Middle frontal gyrus (tissue), 1 donor: ENCODE results near the gene TPRG1.
"Not testable (repeated sequence)": the region's sequence is repeated elsewhere in the genome, so short reads cannot be mapped to it uniquely, and the experiment has no call there.

Source experiments
- DNase-seq: peaks from one replicate; pipeline ENCODE4 v3.0.0-alpha.2; 2015; ENCODE audit warnings: low spot score; ENCODE audit errors: extremely low spot score

TPRG1 gene

DNA sequence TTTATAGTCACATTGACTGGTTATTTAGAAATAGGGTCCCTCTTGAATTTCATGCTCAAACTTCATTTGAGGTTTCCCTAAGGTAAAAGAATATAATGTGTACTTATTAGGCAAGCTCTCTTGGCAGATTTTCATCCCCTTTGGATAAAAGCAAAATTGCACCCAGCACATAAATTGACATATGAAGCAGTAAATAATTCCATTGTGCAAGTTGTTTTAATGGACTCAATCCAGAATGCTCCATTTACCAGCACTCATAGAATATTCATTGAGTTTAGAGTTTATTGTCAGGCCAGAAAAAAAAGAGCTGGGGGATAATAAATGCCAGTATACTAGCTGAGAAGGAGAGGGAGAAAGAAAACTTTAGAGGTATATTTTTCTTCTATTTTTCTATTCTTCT is 136.8 kb downstream of the TPRG1 start:
- DNase-seq = no peak

GRCh38 chr3:189309400-189309975 is 137.7 kb downstream of the TPRG1 start:
- DNase-seq = no peak

DNA sequence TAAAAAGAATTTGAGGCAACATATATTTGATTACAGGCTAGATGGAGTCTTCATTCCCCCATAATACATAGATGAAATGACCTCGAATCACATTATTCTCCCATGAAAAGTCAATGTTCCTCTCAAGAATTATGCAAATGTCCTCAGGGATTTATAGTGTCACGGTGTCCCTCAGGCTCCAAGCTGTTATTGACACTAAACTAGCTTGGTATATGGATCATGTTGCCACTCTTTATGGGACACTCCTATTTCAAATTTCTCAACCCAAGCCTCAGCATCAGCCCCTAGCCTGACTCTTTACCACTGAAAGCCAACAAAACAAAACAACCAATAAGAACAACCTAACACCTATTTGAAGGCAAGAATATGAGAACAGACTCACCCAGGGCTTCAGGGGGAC is 139.8 kb downstream of the TPRG1 start:
- no peak for DNase-seq

DNA sequence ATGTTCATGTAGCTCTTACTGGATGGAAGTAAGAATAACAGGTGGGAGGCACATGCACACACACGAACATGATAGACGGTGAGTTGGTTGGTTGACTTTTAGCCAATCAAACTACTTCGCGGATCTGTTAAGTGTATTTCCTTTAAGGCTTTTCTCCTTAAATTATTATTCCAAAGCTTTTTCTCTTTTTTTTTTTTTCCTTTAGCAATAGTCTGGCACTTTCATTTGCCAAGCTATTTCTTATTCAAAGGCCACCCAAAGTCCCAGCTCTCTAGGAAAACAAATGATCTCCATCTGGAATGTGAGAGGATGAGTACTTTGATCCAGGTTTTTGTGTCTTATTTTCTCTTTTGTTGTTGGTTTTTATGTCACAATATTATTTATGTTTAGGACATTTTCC is 141.1 kb downstream of the TPRG1 start:
- DNase-seq = no peak

GRCh38 chr3:189316296-189317019 is 144.7 kb downstream of the TPRG1 start:
- DNase-seq = no peak

DNA sequence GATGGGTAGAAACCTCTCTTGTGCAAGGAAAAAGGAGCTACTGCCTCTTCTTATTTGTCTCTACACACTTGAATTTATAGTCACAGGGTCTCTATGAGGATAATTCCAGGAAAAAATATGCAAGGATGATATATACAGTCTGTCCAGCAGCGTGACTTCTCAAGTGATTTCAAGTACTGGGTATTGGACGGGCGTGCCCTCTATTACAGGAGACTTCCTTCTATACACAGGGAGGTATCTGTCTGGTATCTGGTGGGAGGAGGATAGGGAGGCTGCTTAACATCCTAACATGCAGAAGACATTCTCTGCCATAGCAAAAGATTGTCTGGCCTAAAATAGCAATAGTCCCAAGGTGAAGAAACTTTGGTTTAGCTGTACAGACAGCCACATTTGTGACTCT is 146.1 kb downstream of the TPRG1 start:
- no peak for DNase-seq

DNA sequence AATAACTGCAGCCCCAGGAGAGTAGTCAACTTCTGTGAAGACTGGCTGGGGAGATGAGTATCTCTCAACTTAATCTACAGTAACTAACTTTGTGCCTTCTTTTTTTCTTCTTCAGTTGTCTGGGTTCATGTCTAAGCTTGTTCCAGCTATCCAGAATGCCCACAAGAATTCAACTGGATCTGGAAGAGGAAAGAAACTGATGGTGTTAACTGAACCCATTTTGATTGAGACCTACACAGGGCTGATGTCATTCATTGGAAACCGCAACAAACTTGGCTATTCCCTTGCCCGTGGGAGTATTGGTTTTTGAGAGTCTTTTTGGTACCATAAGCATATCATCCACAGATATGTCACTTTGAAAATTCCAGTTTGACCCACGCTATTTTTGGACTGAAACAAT is 148.7 kb downstream of the TPRG1 start:
- DNase-seq = no peak

GRCh38 chr3:189322339-189322738 is 150.6 kb downstream of the TPRG1 start:
- DNase-seq = no peak

DNA sequence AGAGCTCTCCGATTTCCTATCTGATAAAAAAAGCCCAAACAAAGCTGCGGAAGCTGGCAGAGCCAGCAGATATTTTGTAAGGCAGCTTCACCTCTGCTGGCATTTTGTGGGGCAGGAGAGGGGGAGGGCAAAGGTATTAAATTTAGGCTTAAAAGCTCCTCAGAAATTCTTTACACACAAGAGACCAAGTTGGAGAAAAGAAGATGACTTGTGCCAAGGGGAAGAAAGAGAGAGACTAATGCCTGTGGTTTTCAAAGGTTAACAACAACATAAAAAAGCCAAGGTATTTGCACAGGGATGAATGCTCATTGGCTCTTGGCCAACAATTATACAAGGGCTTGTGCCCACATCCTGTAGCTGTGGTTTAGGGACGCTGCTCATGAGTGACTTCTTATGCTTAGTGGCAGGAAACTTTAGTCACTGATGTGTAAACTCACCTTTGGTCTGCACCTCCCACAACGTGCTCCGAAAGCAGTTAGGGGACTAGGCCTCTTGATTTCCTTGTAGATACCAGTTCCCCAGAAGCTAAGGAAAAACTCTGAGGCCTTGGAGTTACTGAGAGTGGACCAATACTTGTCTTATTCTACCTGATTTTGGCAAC is 152.9 kb downstream of the TPRG1 start:
- no peak for DNase-seq

DNA sequence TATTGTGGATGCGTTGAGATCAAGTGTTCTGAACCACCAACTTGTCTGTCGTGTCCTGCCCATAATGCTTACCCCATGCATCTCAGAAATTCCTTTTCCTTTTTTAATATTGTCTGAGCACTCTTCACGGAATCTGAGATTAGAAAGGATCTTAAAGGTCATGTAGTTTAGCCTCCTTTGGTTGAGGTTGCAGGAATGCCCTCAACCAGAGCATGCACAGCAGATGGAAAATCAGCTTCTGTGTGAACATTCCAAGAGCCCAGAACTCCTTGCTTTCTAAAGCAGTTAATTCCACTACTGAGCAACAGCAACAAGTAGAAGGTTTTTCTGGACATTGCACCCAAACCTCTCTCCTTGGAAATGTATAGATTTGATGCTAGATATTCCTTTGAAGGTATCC is 153.7 kb downstream of the TPRG1 start:
- DNase-seq = no peak

DNA sequence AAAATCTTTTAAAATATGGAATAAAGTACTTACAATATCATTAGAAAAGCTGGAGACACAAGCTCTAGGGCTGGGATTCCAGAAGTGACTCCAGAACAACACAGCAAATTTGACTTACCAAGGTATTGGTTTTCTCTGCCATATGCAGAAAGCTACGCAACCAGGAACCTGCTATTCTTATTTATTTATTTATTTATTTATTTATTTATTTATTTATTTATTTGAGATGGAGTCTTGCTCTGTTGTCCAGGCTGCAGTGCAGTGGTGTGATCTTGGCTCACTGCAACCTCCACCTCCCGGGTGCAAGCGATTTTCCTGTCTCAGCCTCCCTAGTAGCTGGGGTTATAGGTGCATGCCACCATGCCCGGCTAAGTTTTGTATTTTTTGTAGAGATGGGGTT is 157.9 kb downstream of the TPRG1 start:
- not testable (repeated sequence) for DNase-seq

DNA sequence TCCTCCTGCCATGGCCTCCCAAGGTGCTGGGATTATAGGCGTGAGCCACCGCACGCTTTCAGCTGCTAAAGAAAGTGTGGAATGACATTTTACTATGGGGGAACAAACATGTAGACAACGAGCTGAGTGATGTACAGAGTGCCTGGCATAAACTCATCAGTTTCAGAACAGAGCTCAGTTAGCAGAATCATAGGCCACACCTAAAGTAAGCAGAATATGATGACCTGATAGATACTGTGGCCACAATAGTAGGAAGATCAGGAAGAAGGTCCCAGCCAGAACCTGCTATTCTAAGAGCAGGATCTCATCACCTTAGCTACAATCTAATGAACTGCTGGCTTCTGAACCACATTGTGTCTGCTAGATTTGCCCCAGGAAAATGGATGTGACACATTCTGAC is 158.3 kb downstream of the TPRG1 start:
- no peak for DNase-seq

GRCh38 chr3:189331002-189331418 is 159.2 kb downstream of the TPRG1 start:
- DNase-seq = no peak

DNA sequence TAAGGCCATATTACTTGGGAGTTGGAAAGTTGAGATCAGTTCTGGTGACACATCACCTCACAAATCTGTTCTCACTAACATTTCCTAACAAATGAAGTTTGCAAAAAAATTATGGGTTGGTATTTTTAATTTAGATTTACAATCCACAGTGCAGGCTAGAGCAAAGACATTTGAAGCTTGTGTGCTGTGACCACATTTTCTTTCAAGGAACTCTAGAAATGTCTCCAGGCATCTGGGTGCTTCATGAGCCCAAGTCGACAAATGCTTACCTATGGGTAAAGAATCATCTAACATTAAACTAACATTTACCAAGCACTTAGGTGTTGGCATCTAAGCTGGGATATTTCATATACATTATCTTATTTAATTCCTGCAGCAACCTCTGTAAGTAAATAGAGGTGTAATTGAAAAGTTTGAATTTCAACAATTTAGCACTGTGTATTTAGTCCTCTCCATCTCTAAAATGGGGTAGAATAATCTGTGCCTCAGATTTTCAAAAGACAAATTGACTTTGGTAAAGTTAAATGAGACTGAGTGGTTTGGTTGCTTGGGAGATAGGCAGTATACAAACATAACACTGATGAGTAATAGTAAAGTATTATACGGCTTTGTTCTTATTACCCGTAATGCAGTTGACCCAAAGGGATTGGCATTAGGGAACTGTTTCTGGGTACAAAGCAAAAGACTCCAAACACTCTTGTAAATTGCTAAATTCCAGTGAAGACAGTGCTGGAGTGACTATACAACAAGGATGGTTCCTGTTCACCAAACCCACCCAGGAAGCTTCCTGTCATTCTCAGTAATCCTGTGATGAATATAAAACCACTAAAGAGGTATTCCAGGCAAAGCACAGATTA is 162.5 kb downstream of the TPRG1 start:
- no peak for DNase-seq

GRCh38 chr3:189337673-189338091 is 165.9 kb downstream of the TPRG1 start:
- no peak for DNase-seq

- DNase-seq = no peak
Observed at GRCh38 chr3:189338366-189338765, 166.6 kb downstream of the TPRG1 start.

DNA sequence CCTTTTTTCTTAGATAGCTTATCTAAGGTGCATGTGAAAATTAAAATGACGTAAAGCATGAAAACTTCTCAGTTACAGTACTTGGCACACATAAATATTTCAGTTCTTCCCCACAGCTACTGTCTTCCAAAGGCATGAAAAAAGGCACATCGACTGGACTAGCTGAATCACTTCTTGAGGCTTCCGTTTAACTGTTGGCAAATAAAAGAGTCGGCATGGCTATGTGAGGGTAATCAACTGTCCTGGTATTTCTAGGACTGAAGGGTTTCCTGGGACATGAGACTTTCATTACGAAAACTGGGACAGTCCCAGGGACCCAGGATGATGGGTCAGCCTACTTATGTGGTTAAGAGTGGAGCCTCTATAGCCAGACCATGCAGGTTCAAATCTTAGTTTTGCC is 168.2 kb downstream of the TPRG1 start:
- no peak for DNase-seq

GRCh38 chr3:189340680-189341460 is 169.1 kb downstream of the TPRG1 start:
- DNase-seq = no peak

- DNase-seq = no peak
Observed at GRCh38 chr3:189342811-189343210, 171.0 kb downstream of the TPRG1 start.

- DNase-seq = no peak
Observed at GRCh38 chr3:189344996-189345395, 173.2 kb downstream of the TPRG1 start.

DNA sequence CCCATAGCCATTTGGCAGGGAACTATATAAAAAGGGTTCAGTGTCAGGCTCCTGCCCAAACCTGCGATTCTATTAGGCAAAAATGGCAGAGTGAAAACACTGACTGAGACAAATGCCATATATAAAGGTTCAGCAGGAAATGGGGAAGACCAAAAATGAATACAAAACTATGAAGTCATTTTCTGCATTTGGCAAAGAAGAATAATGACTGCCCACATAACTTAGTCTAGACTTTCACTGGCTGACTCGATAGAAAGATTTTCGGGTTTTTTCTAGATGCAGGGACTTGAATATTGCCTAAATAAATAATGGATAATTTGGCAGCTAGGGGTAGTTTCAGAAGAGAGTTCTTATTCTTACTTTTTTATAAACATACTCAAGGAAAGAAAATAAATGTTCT is 178.0 kb downstream of the TPRG1 start:
- DNase-seq = no peak
